ENCODE data around the gene RICTOR. TPM values are rescaled to one million over a fixed set of nuclear protein-coding genes. Genes with fewer than 3 reads are reported as not detected.

The RICTOR gene
- total and polyA plus RNA-seq, 4 donors = 4.9 to 102 (median 19.7) TPM

- DNase-seq (peak in 2 of 3 donors; percentile 7 to 14), ATAC-seq (ENCODE audit: insufficient read depth, low FRiP score) (no peak)
- 42 to 44% methylated on average over 7 of the region's 7 CpGs for WGBS, 2 donors
- Histone ChIP-seq H3K9me3 (ENCODE audit: control insufficient read depth in 4 of 4, insufficient read depth in 3 of 4, low read length in 3 of 4) (no peaks in the 10 kb centered on the region), H3K9ac (ENCODE audit: insufficient read depth in 1 of 2, low read length in 2 of 2) (no peak overlapping the region), H3K4me3 (no peak overlapping the region), H3K27me3 (ENCODE audit: control insufficient read depth in 3 of 3, insufficient read depth in 3 of 3, low read length in 2 of 3) (no peaks in the 10 kb centered on the region), H3K4me1 (ENCODE audit: control insufficient read depth in 5 of 5, insufficient read depth in 5 of 5, low read length in 5 of 5) (peaks cover 0 to 4% (median 0%) of the 10 kb centered on the region in 5 donors), H3K36me3 (ENCODE audit: control insufficient read depth in 4 of 4, insufficient read depth in 4 of 4, low read length in 4 of 4) (peaks cover 0 to 2% (median 0%) of the 10 kb centered on the region in 4 donors), H3K27ac (ENCODE audit: low read depth in 1 of 2, low read length in 1 of 2) (peak overlapping the region in 1 of 2 donors; percentile 52)
- TF ChIP-seq, protein P1, sequence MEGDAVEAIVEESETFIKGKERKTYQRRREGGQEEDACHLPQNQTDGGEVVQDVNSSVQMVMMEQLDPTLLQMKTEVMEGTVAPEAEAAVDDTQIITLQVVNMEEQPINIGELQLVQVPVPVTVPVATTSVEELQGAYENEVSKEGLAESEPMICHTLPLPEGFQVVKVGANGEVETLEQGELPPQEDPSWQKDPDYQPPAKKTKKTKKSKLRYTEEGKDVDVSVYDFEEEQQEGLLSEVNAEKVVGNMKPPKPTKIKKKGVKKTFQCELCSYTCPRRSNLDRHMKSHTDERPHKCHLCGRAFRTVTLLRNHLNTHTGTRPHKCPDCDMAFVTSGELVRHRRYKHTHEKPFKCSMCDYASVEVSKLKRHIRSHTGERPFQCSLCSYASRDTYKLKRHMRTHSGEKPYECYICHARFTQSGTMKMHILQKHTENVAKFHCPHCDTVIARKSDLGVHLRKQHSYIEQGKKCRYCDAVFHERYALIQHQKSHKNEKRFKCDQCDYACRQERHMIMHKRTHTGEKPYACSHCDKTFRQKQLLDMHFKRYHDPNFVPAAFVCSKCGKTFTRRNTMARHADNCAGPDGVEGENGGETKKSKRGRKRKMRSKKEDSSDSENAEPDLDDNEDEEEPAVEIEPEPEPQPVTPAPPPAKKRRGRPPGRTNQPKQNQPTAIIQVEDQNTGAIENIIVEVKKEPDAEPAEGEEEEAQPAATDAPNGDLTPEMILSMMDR (IDR thresholded peaks at IDR 0.05; ENCODE audit: control extremely low read depth, extremely low read depth) = no peak
Observed at GRCh38 chr5:39100851-39101396, 26.7 kb upstream of the RICTOR start.

- peaks cover 0 to 2% (median 0%) of the 10 kb centered on the region in 4 donors for H3K36me3 ChIP-seq (ENCODE audit: control insufficient read depth in 4 of 4, insufficient read depth in 4 of 4, low read length in 4 of 4)
- 87 to 88% methylated on average over 6 of the region's 6 CpGs for WGBS, 2 donors
- H3K4me3 ChIP-seq = no peak overlapping the region
- H3K27ac ChIP-seq (ENCODE audit: low read depth in 1 of 2, low read length in 1 of 2) = no peak overlapping the region
- H3K9ac ChIP-seq (ENCODE audit: insufficient read depth in 1 of 2, low read length in 2 of 2) = no peak overlapping the region
- H3K9me3 ChIP-seq (ENCODE audit: control insufficient read depth in 4 of 4, insufficient read depth in 3 of 4, low read length in 3 of 4) = no peaks in the 10 kb centered on the region
- TF ChIP-seq, protein P1 (IDR thresholded peaks at IDR 0.05; ENCODE audit: control extremely low read depth, extremely low read depth) = no peak
- DNase-seq = no peak
- no peaks in the 10 kb centered on the region for H3K27me3 ChIP-seq (ENCODE audit: control insufficient read depth in 3 of 3, insufficient read depth in 3 of 3, low read length in 2 of 3)
- peaks cover 0 to 4% (median 0%) of the 10 kb centered on the region in 5 donors for H3K4me1 ChIP-seq (ENCODE audit: control insufficient read depth in 5 of 5, insufficient read depth in 5 of 5, low read length in 5 of 5)
- no peak for ATAC-seq (ENCODE audit: insufficient read depth, low FRiP score)
Observed at GRCh38 chr5:39100301-39100850, 26.2 kb upstream of the RICTOR start.

- peaks cover 0 to under 1% (median 0%) of the 10 kb centered on the region in 4 donors for H3K36me3 ChIP-seq (ENCODE audit: control insufficient read depth in 4 of 4, insufficient read depth in 4 of 4, low read length in 4 of 4)
- no peaks in the 10 kb centered on the region for H3K27me3 ChIP-seq (ENCODE audit: control insufficient read depth in 3 of 3, insufficient read depth in 3 of 3, low read length in 2 of 3)
- no peak for ATAC-seq (ENCODE audit: insufficient read depth, low FRiP score)
- peaks cover 0 to 4% (median 0%) of the 10 kb centered on the region in 5 donors for H3K4me1 ChIP-seq (ENCODE audit: control insufficient read depth in 5 of 5, insufficient read depth in 5 of 5, low read length in 5 of 5)
- H3K9me3 ChIP-seq (ENCODE audit: control insufficient read depth in 4 of 4, insufficient read depth in 3 of 4, low read length in 3 of 4) = no peaks in the 10 kb centered on the region
- H3K9ac ChIP-seq (ENCODE audit: insufficient read depth in 1 of 2, low read length in 2 of 2) = no peak overlapping the region
- DNase-seq = no peak
- no peak overlapping the region for H3K4me3 ChIP-seq
- H3K27ac ChIP-seq (ENCODE audit: low read depth in 1 of 2, low read length in 1 of 2) = no peak overlapping the region
- TF ChIP-seq, protein P1 (IDR thresholded peaks at IDR 0.05; ENCODE audit: control extremely low read depth, extremely low read depth) = no peak
Observed at GRCh38 chr5:39099831-39100230, 25.6 kb upstream of the RICTOR start.
